SK-N-SH treated with all-trans-retinoic acid at 6 μM for 48 hours (cell line): ENCODE measurements around the gene SLC12A5.

Experiments used
- ARNTL ChIP-seq: fragments of 450-650 bp; formaldehyde crosslinking; IDR thresholded peaks from 2 replicates; pipeline ENCODE4 v1.5.0; 2020; ENCODE audit warnings: low read depth, mild to moderate bottlenecking, moderate library complexity, borderline replicate concordance
- BACH2 ChIP-seq: fragments of 250-450 bp; sonication (Bioruptor Pico); IDR thresholded peaks from 2 replicates; pipeline ENCODE4 v1.9.0; 2021; ENCODE audit warnings: mild to moderate bottlenecking, borderline replicate concordance
- CREB5 ChIP-seq: fragments of 250-450 bp; sonication (Bioruptor Pico); IDR thresholded peaks from 2 replicates; pipeline ENCODE4 v1.5.1; 2020; ENCODE audit warnings: low read depth, mild to moderate bottlenecking, moderate library complexity
- CSDC2 ChIP-seq: fragments of 250-450 bp; sonication (Bioruptor Pico); IDR thresholded peaks from 2 replicates; pipeline ENCODE4 v1.5.0; 2020; ENCODE audit warnings: mild to moderate bottlenecking, moderate library complexity
- ESRRG ChIP-seq: fragments of 250-450 bp; sonication (Bioruptor Pico); IDR thresholded peaks from 2 replicates; pipeline ENCODE4 v1.6.1; 2021; ENCODE audit warnings: mild to moderate bottlenecking
- PATZ1 ChIP-seq: fragments of 250-450 bp; sonication (Bioruptor Pico); IDR thresholded peaks from 2 replicates; pipeline ENCODE4 v1.8.0; 2020; ENCODE audit warnings: mild to moderate bottlenecking, moderate library complexity, borderline replicate concordance
- RARB ChIP-seq: fragments of 250-450 bp; sonication (Bioruptor Pico); IDR thresholded peaks from 2 replicates; pipeline ENCODE4 v1.8.0; 2021; ENCODE audit warnings: mild to moderate bottlenecking, moderate library complexity
- SNAI2 ChIP-seq: fragments of 250-450 bp; sonication (Bioruptor Pico); IDR thresholded peaks from 2 replicates; pipeline ENCODE4 v1.5.0; 2020; ENCODE audit warnings: mild to moderate bottlenecking, moderate library complexity
- ZFP30 ChIP-seq: fragments of 450-650 bp; formaldehyde crosslinking; IDR thresholded peaks from 2 replicates; pipeline ENCODE4 v1.5.0; 2022; ENCODE audit warnings: mild to moderate bottlenecking, moderate library complexity
- ZNF565 ChIP-seq: fragments of 450-650 bp; formaldehyde crosslinking; conservative IDR thresholded peaks from 2 replicates; pipeline ENCODE4 v1.5.0; 2020; ENCODE audit warnings: low read depth, mild to moderate bottlenecking, moderate library complexity

GRCh38 chr20:46035713-46036112 is 6.7 kb downstream of the SLC12A5 start:
- TF ChIP-seq PATZ1 (CRISPR knock-in tag) = no peak
- no peak for TF ChIP-seq RARB (CRISPR knock-in tag)
- no peak for TF ChIP-seq ARNTL (CRISPR knock-in tag)
- TF ChIP-seq BACH2 (CRISPR knock-in tag) = no peak
- TF ChIP-seq CREB5 = no peak
- no peak for TF ChIP-seq ESRRG (CRISPR knock-in tag)
- TF ChIP-seq ZFP30 (CRISPR knock-in tag) = no peak
- TF ChIP-seq ZNF565 (CRISPR knock-in tag) = no peak
- TF ChIP-seq CSDC2 (CRISPR knock-in tag) = no peak
- no peak for TF ChIP-seq SNAI2 (CRISPR knock-in tag)
